Mononuclear cell (primary cell): Measurements from ENCODE around the gene CFAP107. TPM values are rescaled to one million over a fixed set of nuclear protein-coding genes. Genes with fewer than 3 reads are reported as not detected.
"Not testable (repeated sequence)": the region's sequence is repeated elsewhere in the genome, so short reads cannot be mapped to it uniquely, and the experiment has no call there.

Source experiments
- H3K27me3 ChIP-seq: 2 replicates; pipeline ENCODE4 v1.6.0; 2011; ENCODE audit warnings: low read length, control low read depth; ENCODE audit not compliant: insufficient read depth
- H3K4me1 ChIP-seq: 2 replicates; pipeline ENCODE4 v1.5.1; 2011; ENCODE audit warnings: mild to moderate bottlenecking, low read length, control low read depth; ENCODE audit not compliant: insufficient read depth
- H3K4me3 ChIP-seq: 2 replicates; pipeline ENCODE4 v1.5.1; 2011; ENCODE audit warnings: mild to moderate bottlenecking, low read length, moderate library complexity
- H3K9me3 ChIP-seq: 2 replicates; pipeline ENCODE4 v1.5.1; 2011; ENCODE audit warnings: low read depth, mild to moderate bottlenecking, control low read depth, low read length
- total RNA-seq: library from RNA; depleted of rRNA; stranded (reverse); fragments of >200 nt; gene quantifications from one replicate; pipeline ENCODE4 v1.2.3, GENCODE V29; 2012

Gene CFAP107
- not detected for total RNA-seq

GRCh38 chr1:12745992-12746323 lies at the start of gene CFAP107:
Gene CFAP107, plus strand, starts transcription at chr1:12746200. Its CDS starts 231 bp downstream, at chr1:12746431.
- H3K9me3 ChIP-seq: peaks cover 32% of the 10 kb centered on the region

DNA sequence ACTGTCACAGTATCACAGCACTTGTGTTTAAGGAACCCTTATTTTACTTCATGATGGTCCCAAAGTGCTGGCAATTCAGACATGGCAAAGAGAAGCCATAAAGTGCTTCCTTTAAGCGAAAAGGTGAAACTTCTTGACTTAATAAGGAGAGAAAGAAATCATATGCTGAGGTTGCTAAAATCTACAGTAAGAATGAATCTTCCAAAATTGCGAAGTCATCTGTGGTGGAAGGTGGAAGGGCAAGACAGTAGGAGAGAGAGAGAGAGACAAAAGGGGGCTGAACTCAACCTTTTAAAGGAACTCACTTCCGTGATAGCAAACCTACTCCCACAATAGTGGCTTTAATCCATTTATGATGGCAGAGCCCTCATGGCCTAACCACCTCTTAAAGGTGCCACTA lies 49.3 kb upstream of the CFAP107 start:
- Histone ChIP-seq H3K4me1 (no peaks in the 10 kb centered on the region), H3K27me3 (peaks cover 10% of the 10 kb centered on the region), H3K9me3 (no peaks in the 10 kb centered on the region), H3K4me3 (no peak overlapping the region)

More at GRCh38 chr1:12745992-12746323, at the start of gene CFAP107:
- no peak within 1 kb of the TSS for H3K4me3 ChIP-seq
- H3K4me1 ChIP-seq: no peaks in the 10 kb centered on the region
- peaks cover 14% of the 10 kb centered on the region for H3K27me3 ChIP-seq

GRCh38 chr1:12697397-12697796 lies 48.6 kb upstream of the CFAP107 start:
- peaks cover 10% of the 10 kb centered on the region for H3K27me3 ChIP-seq
- no peak overlapping the region for H3K4me3 ChIP-seq
- H3K9me3 ChIP-seq: no peaks in the 10 kb centered on the region
- H3K4me1 ChIP-seq: no peaks in the 10 kb centered on the region

DNA sequence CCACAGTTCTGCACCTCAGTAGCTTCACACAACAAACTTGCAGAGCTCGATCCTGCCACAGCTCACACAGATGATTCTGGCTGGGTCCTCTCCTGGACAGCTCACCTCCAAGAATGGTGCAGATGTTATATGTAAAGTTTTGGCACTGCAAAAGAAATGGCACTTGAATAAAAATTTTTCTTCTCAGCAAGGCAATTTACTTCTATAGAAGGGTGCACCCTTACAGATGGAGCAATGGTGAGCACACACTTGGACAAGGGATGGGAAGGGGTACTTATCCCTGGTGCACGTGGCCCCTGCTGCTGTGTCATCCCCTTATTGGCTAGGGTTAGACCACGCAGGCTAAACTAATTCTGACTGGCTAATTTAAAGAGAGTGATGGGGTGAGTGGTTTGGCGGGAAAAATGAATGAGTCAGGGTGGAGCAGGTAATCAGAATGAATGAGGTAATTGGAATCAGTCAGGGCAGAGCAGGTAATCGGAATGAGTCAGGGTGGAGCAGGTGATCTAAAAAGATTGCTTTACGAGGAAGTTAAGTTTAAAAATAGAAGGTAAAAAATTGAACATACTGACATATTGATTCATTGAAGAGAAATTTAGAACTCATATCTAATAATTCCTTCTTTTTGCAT lies 42.1 kb upstream of the CFAP107 start:
- no peaks in the 10 kb centered on the region for H3K4me1 ChIP-seq
- H3K9me3 ChIP-seq: no peaks in the 10 kb centered on the region
- no peak overlapping the region for H3K4me3 ChIP-seq
- peaks cover 7% of the 10 kb centered on the region for H3K27me3 ChIP-seq

DNA sequence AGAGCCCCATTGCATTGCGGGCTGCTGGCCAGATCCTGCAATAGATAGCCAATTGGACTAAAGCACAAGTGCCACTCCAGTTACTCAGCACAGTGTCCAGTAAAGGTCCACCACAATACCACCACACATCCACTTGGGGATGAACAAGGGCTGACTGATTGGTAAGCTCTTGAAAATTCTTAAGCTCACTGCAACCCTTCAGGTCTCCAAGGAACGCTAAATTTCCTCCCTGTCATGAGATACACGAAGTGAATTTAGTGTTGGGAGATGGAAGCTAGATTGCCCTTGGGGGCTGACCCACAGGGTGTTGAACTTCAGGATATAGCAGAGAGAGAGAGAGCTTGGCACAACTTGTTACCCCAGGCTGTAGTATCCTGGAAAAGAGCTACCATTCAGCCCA lies 39.9 kb upstream of the CFAP107 start:
- no peaks in the 10 kb centered on the region for H3K9me3 ChIP-seq

GRCh38 chr1:12708396-12709090 lies 37.5 kb upstream of the CFAP107 start:
- Histone ChIP-seq H3K4me3 (no peak overlapping the region), H3K4me1 (no peaks in the 10 kb centered on the region), H3K27me3 (no peaks in the 10 kb centered on the region), H3K9me3 (no peaks in the 10 kb centered on the region)

More for the DNA sequence above, 39.9 kb upstream of the CFAP107 start:
- Histone ChIP-seq H3K27me3 (no peaks in the 10 kb centered on the region), H3K4me3 (no peak overlapping the region), H3K4me1 (no peaks in the 10 kb centered on the region)

DNA sequence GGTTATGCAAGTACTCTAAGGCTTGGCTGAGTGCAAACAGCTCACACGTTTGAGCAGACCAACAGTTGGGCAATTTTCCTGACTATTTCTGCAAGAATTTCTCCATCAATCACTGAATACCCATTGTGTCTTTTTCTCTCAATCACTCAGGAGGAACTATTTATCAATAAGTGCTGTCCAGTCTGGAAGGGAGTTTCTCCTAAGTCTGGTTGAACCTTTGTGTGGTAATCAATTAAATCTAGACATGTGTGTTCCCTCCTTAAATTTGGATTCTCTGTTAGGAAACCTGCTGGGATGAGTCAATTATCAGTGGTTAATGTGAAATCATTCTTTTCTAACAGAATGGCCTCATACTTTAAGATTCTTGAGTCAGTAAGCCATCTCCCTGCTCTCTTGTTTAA lies 36.9 kb upstream of the CFAP107 start:
- H3K4me1 ChIP-seq: no peaks in the 10 kb centered on the region
- no peaks in the 10 kb centered on the region for H3K27me3 ChIP-seq
- H3K4me3 ChIP-seq: no peak overlapping the region
- no peaks in the 10 kb centered on the region for H3K9me3 ChIP-seq

GRCh38 chr1:12709696-12710095 lies 36.3 kb upstream of the CFAP107 start:
- H3K4me3 ChIP-seq: no peak overlapping the region
- H3K9me3 ChIP-seq: no peaks in the 10 kb centered on the region
- no peaks in the 10 kb centered on the region for H3K4me1 ChIP-seq

DNA sequence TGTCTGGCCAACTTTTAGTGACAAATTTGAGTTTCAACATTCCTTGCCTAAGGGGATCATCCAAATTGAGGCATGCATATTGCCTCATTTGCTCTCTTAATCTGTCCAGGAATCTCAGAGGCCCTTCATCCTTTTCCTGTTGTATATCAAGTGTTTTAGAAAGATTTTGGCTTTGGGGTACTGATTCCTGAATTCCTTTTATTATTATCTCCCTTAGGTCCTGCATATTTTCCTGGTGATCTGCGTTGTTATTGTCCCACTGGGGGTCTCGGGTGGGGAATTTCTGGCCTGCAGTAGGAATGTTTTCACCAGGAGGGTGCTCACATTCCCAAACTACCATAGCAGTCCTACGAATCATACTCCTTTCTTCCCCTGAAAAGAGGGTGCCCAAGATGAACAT lies 34.5 kb upstream of the CFAP107 start:
- Histone ChIP-seq H3K4me3 (no peak overlapping the region), H3K9me3 (no peaks in the 10 kb centered on the region), H3K27me3 (no peaks in the 10 kb centered on the region), H3K4me1 (no peaks in the 10 kb centered on the region)

More at GRCh38 chr1:12709696-12710095, 36.3 kb upstream of the CFAP107 start:
- H3K27me3 ChIP-seq: no peaks in the 10 kb centered on the region

DNA sequence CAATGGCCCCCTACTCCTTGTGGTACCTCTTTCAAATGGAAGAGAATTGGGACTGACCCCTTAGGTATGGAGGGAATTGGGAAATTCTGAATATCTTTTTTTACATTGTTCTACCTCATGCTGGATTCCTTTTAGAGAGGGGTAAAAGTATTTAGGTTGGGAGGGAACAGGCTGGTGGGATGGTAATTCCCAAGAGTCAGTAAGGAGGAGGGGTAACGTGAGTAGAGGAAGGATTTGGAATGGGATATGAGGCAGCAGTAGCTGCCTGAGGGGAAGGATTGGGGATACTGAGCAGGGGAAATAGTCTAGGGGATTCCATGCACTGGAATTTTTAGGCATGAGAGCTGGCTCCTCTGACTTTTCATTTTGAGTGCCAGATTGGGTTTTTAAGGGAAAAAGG lies 33.9 kb upstream of the CFAP107 start:
- Histone ChIP-seq H3K4me1 (no peaks in the 10 kb centered on the region), H3K4me3 (no peak overlapping the region), H3K27me3 (no peaks in the 10 kb centered on the region), H3K9me3 (no peaks in the 10 kb centered on the region)

DNA sequence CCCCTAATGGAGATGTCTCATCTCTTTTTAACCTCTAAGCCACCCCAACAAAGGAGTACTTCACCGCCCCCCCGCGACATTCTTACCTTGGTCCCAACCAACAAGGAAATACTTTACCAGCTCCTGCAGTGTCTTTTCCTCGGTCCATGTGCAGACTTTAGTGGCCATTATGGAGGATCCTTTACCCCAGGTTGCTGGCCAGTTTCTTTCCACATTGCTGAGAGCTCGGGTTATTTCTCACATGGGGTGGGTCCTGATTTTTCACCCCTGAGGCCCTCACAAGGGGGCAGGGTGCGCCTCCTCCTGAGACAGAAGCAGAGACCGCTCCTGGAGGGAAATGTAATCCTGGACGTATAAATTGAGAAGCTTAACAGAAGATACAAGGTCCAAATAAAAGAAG lies 33.1 kb upstream of the CFAP107 start:
- H3K4me1 ChIP-seq: no peaks in the 10 kb centered on the region
- H3K27me3 ChIP-seq: no peaks in the 10 kb centered on the region
- H3K4me3 ChIP-seq: no peak overlapping the region
- no peaks in the 10 kb centered on the region for H3K9me3 ChIP-seq

DNA sequence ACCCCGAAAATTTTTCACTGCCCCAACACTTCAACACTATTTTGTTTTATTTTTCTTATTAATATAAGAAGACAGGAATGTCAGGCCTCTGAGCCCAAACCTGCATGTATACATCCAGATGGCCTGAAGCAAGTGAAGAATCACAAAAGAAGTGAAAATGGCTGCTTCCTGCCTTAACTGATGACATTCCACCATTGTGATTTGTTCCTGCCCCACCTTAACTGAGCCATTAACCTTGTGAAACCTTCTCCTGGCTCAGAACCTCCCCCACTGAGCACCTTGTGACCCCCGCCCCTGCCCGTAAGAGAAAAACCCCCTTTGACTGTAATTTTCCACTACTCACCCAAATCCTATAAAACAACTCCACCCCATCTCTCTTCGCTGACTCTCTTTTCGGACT lies 32.3 kb upstream of the CFAP107 start:
- H3K9me3 ChIP-seq, H3K4me1 ChIP-seq, H3K27me3 ChIP-seq, H3K4me3 ChIP-seq: not testable (repeated sequence)

DNA sequence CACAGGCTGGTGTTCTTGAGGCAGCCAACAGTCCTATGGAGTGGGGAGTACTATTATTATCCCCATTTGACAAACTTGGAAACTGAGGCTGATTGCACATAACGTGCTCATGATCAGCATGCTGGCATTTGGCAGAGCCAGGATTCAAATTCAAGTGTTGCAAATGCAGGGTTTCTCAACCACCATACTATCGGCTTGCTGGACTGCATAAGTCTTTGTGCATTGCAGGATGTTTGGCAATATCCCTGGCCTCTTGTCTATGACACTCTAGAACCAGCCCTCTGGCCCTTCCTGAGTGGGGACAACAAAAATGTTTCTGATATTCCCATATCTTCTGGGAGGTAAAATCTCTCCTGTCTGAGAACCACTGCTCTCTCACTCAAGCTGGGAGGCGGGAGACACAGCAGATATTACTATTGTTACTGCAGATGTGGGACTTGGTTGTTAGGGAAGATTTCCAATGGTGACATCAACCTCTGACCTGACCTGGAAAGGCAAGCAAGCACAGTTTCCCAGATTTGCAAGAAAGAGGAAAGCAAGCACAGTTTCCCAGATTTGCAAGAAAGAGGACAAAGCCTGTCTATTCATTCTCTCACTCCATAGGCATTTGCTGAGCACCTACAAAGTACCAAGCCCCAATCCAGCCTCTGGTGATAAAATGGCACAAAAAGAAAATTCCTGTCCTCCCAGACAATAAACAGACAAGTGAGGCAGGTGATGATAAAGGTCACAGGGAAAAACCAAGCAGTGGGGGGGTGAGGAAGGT lies 31.1 kb upstream of the CFAP107 start:
- Histone ChIP-seq H3K4me3 (no peak overlapping the region), H3K9me3 (no peaks in the 10 kb centered on the region), H3K27me3 (no peaks in the 10 kb centered on the region), H3K4me1 (no peaks in the 10 kb centered on the region)

GRCh38 chr1:12715896-12716437 lies 30.0 kb upstream of the CFAP107 start, which contains the start of gene AADACL3:
Gene AADACL3, plus strand, starts transcription at chr1:12716110. Its CDS starts 67 bp downstream, at chr1:12716177.
- H3K4me1 ChIP-seq: no peaks in the 10 kb centered on the region
- H3K27me3 ChIP-seq: no peaks in the 10 kb centered on the region
- H3K4me3 ChIP-seq: no peak within 1 kb of the TSS
- no peaks in the 10 kb centered on the region for H3K9me3 ChIP-seq

DNA sequence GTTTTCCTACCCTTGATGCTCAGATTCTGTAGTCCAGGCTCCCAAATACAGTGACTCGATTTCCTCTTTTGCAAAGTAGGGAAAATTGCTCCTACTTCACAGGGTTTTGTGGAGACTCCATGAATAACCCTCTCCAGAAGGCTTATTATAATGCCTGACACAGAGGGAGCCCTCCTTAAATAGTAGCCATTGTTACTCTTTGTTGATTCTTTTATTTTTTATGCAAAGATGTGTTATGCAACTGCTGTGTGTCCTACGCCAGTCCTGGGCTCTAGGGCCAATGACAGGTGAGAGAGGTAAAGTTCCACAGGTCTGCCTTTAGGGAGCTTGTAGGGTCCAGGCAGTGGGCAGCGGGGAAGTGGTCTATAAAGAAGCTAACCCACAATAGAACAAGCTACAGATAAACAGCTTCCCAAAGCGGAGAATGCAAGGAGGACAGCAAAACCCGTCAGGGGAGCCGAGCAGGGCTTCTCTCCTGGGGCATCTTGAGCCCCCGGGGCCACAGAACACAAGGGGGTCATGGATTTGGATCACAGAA lies 28.6 kb upstream of the CFAP107 start:
- Histone ChIP-seq H3K9me3 (no peaks in the 10 kb centered on the region), H3K4me3 (no peak overlapping the region), H3K4me1 (no peaks in the 10 kb centered on the region), H3K27me3 (no peaks in the 10 kb centered on the region)
